Measurements from ENCODE around the gene SMIM41.

The SMIM41 gene

GRCh38 chr12:52052468-52053186 lies 26.9 kb upstream of the SMIM41 start:
- DNase-seq = no peak

- DNase-seq = no peak
These were observed 25.8 kb upstream of the SMIM41 start for GRCh38 chr12:52053536-52054209.

GRCh38 chr12:52054231-52054832 lies 25.2 kb upstream of the SMIM41 start:
- no peak for DNase-seq

GRCh38 chr12:52054833-52055730 lies 24.4 kb upstream of the SMIM41 start:
- DNase-seq = no peak

- no peak for DNase-seq
These were observed 23.5 kb upstream of the SMIM41 start for GRCh38 chr12:52055731-52056711.

GRCh38 chr12:52056801-52057637 lies 22.5 kb upstream of the SMIM41 start:
- DNase-seq = no peak

GRCh38 chr12:52057638-52058576 lies 21.6 kb upstream of the SMIM41 start:
- DNase-seq = no peak

- peak; percentile 36 for DNase-seq
These were observed 20.7 kb upstream of the SMIM41 start for GRCh38 chr12:52058631-52059361.

- DNase-seq = no peak
These were observed 19.7 kb upstream of the SMIM41 start for GRCh38 chr12:52059582-52060497.

- DNase-seq = no peak
These were observed 18.9 kb upstream of the SMIM41 start for GRCh38 chr12:52060498-52061177.

GRCh38 chr12:52061470-52062166 lies 17.9 kb upstream of the SMIM41 start:
- no peak for DNase-seq

- no peak for DNase-seq
These were observed 17.1 kb upstream of the SMIM41 start for GRCh38 chr12:52062167-52063081.

GRCh38 chr12:52063082-52063924 lies 16.2 kb upstream of the SMIM41 start:
- no peak for DNase-seq

GRCh38 chr12:52063981-52064649 lies 15.4 kb upstream of the SMIM41 start:
- DNase-seq = no peak
